H1 (cell line): ENCODE data around the gene MKKS. TPM values are rescaled to one million over a fixed set of nuclear protein-coding genes. Genes with fewer than 3 reads are reported as not detected.

Experiments used
- FOSL1 ChIP-seq: IDR thresholded peaks from 2 replicates; pipeline ENCODE4 v1.6.1; 2011; ENCODE audit warnings: mild to moderate bottlenecking, low read depth, low read length, moderate library complexity; ENCODE audit not compliant: insufficient read depth
- GABPA ChIP-seq: IDR thresholded peaks from 2 replicates; pipeline ENCODE4 v1.6.1; 2011; ENCODE audit warnings: mild to moderate bottlenecking, low read length, moderate library complexity, borderline replicate concordance; ENCODE audit not compliant: insufficient read depth
- HDAC2 ChIP-seq, 2 experiments: fragments of 300-600 bp in 1 of 2; sonication (generic) in 1 of 2; IDR thresholded peaks; 2 replicates each; pipeline ENCODE4 v1.6.1; 2011 to 2012; ENCODE audit warnings: low read depth in 2 of 2, low read length in 2 of 2, mild to moderate bottlenecking in 2 of 2, moderate library complexity in 2 of 2, borderline replicate concordance in 1 of 2, inconsistent platforms in 1 of 2
- KDM5A ChIP-seq: fragments of 200-600 bp; IDR thresholded peaks from 2 replicates; pipeline ENCODE4 v1.7.1; 2012; ENCODE audit warnings: mild to moderate bottlenecking, low read length, inconsistent platforms, mixed read lengths
- SIRT6 ChIP-seq: IDR thresholded peaks from one replicate; pipeline ENCODE4 v1.7.1; 2012; ENCODE audit warnings: low read length, inconsistent platforms
- TCF12 ChIP-seq: IDR thresholded peaks from 2 replicates; pipeline ENCODE4 v1.6.1; 2011; ENCODE audit warnings: low read depth, mild to moderate bottlenecking, low read length
- polyA plus RNA-seq, 7 experiments: library from polyadenylated mRNA; depleted of rRNA in 3 of 7; stranded (reverse) in 5 of 7; unstranded in 2 of 7; fragments of >200 nt in 5 of 7; fragments of 200-250 nt in 2 of 7; gene quantifications; 1 replicate in 5 of 7; 2 replicates in 1 of 7; 4 replicates in 1 of 7; pipeline versions ENCODE4 v1.2.1 to v1.2.3, GENCODE V29; 2011 to 2013; ENCODE audit warnings: missing spikeins in 2 of 7, mixed read lengths in 2 of 7
- total RNA-seq: library from RNA; stranded (reverse); fragmentation: NEBNext Ultra II Directional; extraction: Animal tissue kit (Norgen Biotek cat#: 25700); gene quantifications from 2 replicates; pipeline ENCODE4 v1.2.1, GENCODE V29; 2021
- TF ChIP-seq, protein P1 (sequence below): IDR thresholded peaks from 2 replicates; pipeline ENCODE4 v1.6.1; 2011; ENCODE audit warnings: low read depth, mild to moderate bottlenecking, low read length; ENCODE audit not compliant: insufficient read depth
- TF ChIP-seq, protein P2 (sequence below): IDR thresholded peaks from 2 replicates; pipeline ENCODE4 v1.6.1; 2012; ENCODE audit warnings: inconsistent platforms
- TF ChIP-seq, protein P3 (sequence below): IDR thresholded peaks from 2 replicates; pipeline ENCODE4 v1.6.1; 2012; ENCODE audit warnings: low read length, inconsistent platforms

MKKS gene
- total and polyA plus RNA-seq, 2 of the 8 experiments (the other 6 are each of a cell fraction or from before 2014, with no cell fraction given) = 15.9 to 24.8 TPM

DNA sequence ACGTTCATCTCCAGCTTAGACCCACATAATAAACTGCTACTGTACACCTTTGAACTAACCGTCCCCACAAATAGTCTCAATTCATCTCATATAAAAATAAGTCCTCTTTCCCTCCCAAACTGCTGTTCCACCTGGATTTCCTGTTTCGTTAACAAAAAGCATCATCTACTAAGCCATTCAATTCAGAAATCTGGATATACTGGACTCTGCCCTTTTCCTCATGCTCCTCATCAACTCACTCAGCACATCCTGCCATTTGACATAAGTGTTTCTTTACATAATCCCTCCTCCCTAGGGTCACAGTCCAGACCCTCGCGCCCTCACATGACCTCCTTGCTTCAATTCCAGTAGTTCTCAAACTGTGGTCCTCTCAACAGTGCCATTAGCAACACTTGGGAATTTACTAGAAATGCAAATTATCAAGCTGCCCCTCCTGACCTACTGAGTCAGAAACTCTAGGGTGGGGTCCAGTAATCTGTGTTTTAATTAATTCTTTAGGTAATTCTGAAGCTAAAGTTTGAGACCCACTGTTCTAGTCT is 4.5 kb downstream of the MKKS start (continued):
- TF ChIP-seq, protein P1, sequence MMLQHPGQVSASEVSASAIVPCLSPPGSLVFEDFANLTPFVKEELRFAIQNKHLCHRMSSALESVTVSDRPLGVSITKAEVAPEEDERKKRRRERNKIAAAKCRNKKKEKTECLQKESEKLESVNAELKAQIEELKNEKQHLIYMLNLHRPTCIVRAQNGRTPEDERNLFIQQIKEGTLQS = no peak
- TF ChIP-seq KDM5A (no peak), FOSL1 (no peak), GABPA (no peak), HDAC2 (IDR thresholded peaks at IDR 0.05; ENCODE audit: borderline replicate concordance in 1 of 2, low read depth in 2 of 2, low read length in 2 of 2) (no peak), SIRT6 (no peak), TCF12 (no peak)
- TF ChIP-seq, protein P2, sequence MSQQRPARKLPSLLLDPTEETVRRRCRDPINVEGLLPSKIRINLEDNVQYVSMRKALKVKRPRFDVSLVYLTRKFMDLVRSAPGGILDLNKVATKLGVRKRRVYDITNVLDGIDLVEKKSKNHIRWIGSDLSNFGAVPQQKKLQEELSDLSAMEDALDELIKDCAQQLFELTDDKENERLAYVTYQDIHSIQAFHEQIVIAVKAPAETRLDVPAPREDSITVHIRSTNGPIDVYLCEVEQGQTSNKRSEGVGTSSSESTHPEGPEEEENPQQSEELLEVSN = no peak
- TF ChIP-seq, protein P3, sequence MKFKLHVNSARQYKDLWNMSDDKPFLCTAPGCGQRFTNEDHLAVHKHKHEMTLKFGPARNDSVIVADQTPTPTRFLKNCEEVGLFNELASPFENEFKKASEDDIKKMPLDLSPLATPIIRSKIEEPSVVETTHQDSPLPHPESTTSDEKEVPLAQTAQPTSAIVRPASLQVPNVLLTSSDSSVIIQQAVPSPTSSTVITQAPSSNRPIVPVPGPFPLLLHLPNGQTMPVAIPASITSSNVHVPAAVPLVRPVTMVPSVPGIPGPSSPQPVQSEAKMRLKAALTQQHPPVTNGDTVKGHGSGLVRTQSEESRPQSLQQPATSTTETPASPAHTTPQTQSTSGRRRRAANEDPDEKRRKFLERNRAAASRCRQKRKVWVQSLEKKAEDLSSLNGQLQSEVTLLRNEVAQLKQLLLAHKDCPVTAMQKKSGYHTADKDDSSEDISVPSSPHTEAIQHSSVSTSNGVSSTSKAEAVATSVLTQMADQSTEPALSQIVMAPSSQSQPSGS = no peak
- TF ChIP-seq, all 59 proteins: peak for 0
